Thoracic aorta (tissue), 2 donors: ENCODE data around the gene TRIM38. TPM values are rescaled to one million over a fixed set of nuclear protein-coding genes. Genes with fewer than 3 reads are reported as not detected.
"Not testable (repeated sequence)": the region's sequence is repeated elsewhere in the genome, so short reads cannot be mapped to it uniquely, and the experiment has no call there.

Source experiments
- ATAC-seq: fragments of 150-250 bp; one replicate; pipeline ENCODE4 v1.8.0; 2017; ENCODE audit warnings: low read depth; ENCODE audit not compliant: insufficient number of reproducible peaks, low FRiP score
- DNase-seq: peaks from one replicate; pipeline ENCODE4 v3.0.0-alpha.2; 2020; ENCODE audit warnings: low spot score
- H3K27ac ChIP-seq, 2 donors: fragments of 200-600 bp; sonication (generic); 1 replicate in 1 of 2; 2 replicates in 1 of 2; pipeline ENCODE4 v1.5.1; 2016; ENCODE audit warnings: mild to moderate bottlenecking in 2 of 2, moderate library complexity in 2 of 2
- H3K27me3 ChIP-seq: fragments of 200-600 bp; sonication (generic); replicated peaks from 2 replicates; pipeline ENCODE4 v1.6.0; 2016; ENCODE audit warnings: mild to moderate bottlenecking; ENCODE audit not compliant: insufficient read depth
- H3K36me3 ChIP-seq: fragments of 200-600 bp; sonication (generic); one replicate; pipeline ENCODE4 v1.5.1; 2016
- H3K4me1 ChIP-seq, 2 donors: fragments of 200-600 bp; sonication (generic); 1 replicate in 1 of 2; 2 replicates in 1 of 2; pipeline versions ENCODE4 v1.5.1 to v1.6.0; 2016; ENCODE audit warnings: low read depth in 2 of 2, mild to moderate bottlenecking in 1 of 2; ENCODE audit not compliant: control insufficient read depth in 1 of 2
- H3K4me3 ChIP-seq: fragments of 200-600 bp; sonication (generic); 2 replicates; pipeline ENCODE4 v1.5.1; 2016; ENCODE audit warnings: mild to moderate bottlenecking
- H3K9me3 ChIP-seq: fragments of 200-600 bp; sonication (generic); 2 replicates; pipeline ENCODE4 v1.5.1; 2016
- CTCF ChIP-seq: fragments of 200-600 bp; sonication (generic); IDR thresholded peaks from one replicate; pipeline ENCODE4 v1.5.1; 2019; ENCODE audit warnings: antibody characterized with exemption
- total RNA-seq, 2 donors: library from RNA; depleted of rRNA; stranded (reverse); fragments of >200 nt; gene quantifications; one replicate each; pipeline versions ENCODE4 v1.1.0 to v1.2.3, GENCODE V29; 2016

TRIM38 gene
- total RNA-seq, 2 donors from 2014 or later = 19.5 to 25.1 TPM

GRCh38 chr6:25998379-25998778 is 35.8 kb downstream of the TRIM38 start:
- no peak for DNase-seq
- Histone ChIP-seq H3K27me3 (no peaks in the 10 kb centered on the region), H3K27ac (no peak overlapping the region), H3K9me3 (no peaks in the 10 kb centered on the region), H3K36me3 (peaks cover 7% of the 10 kb centered on the region), H3K4me1 (peaks cover 6 to 8% of the 10 kb centered on the region in 2 donors), H3K4me3 (no peak overlapping the region)
- no peak for ATAC-seq
- no peak for TF ChIP-seq CTCF

- H3K9me3 ChIP-seq, H3K27me3 ChIP-seq, DNase-seq, H3K36me3 ChIP-seq, H3K27ac ChIP-seq, ATAC-seq, H3K4me3 ChIP-seq, H3K4me1 ChIP-seq: not testable (repeated sequence)
Observed at GRCh38 chr6:25999225-25999624, 36.6 kb downstream of the TRIM38 start.

GRCh38 chr6:26000366-26001144 is 38.0 kb downstream of the TRIM38 start:
- no peak for DNase-seq
- Histone ChIP-seq H3K27me3 (no peaks in the 10 kb centered on the region), H3K4me1 (no peaks in the 10 kb centered on the region), H3K27ac (no peak overlapping the region), H3K4me3 (no peak overlapping the region), H3K9me3 (no peaks in the 10 kb centered on the region), H3K36me3 (peaks cover 9% of the 10 kb centered on the region)
- ATAC-seq = no peak
- no peak for TF ChIP-seq CTCF

- H3K4me1 ChIP-seq = no peaks in the 10 kb centered on the region
- no peak for DNase-seq
- no peak for ATAC-seq
Observed at GRCh38 chr6:26003102-26003694, 40.6 kb downstream of the TRIM38 start.

GRCh38 chr6:26006086-26006939 is 43.7 kb downstream of the TRIM38 start:
- no peaks in the 10 kb centered on the region for H3K4me1 ChIP-seq
- no peaks in the 10 kb centered on the region for H3K27me3 ChIP-seq

More at GRCh38 chr6:26003102-26003694, 40.6 kb downstream of the TRIM38 start:
- Histone ChIP-seq H3K36me3 (peaks cover 4% of the 10 kb centered on the region), H3K27ac (no peak overlapping the region), H3K27me3 (no peaks in the 10 kb centered on the region), H3K4me3 (no peak overlapping the region), H3K9me3 (no peaks in the 10 kb centered on the region)
- peak; percentile 84 for TF ChIP-seq CTCF

GRCh38 chr6:26006940-26007305 is 44.3 kb downstream of the TRIM38 start:
- H3K9me3 ChIP-seq = not testable (repeated sequence)

More at GRCh38 chr6:26006086-26006939, 43.7 kb downstream of the TRIM38 start:
- Histone ChIP-seq H3K36me3 (peaks cover 2% of the 10 kb centered on the region), H3K27ac (no peak overlapping the region), H3K9me3 (no peaks in the 10 kb centered on the region), H3K4me3 (no peak overlapping the region)
- TF ChIP-seq CTCF = no peak
- DNase-seq (no peak), ATAC-seq (no peak)

More at GRCh38 chr6:26006940-26007305, 44.3 kb downstream of the TRIM38 start:
- not testable (repeated sequence) for H3K4me1 ChIP-seq, H3K27me3 ChIP-seq, H3K27ac ChIP-seq, H3K36me3 ChIP-seq, DNase-seq, H3K4me3 ChIP-seq, ATAC-seq
